Measurements from ENCODE around the gene PDHA2. TPM values are rescaled to one million over a fixed set of nuclear protein-coding genes. Genes with fewer than 3 reads are reported as not detected.

PDHA2 gene
- total RNA-seq, 6 experiments from 2014 or later: not detected

- DNase-seq: no peak
- Mint-ChIP-seq H3K4me3 (no peak overlapping the region), H3K9me3 (peaks cover 42% of the 10 kb centered on the region), H3K27me3 (ENCODE audit: insufficient read depth) (no peaks in the 10 kb centered on the region), H3K27ac (no peak overlapping the region), H3K4me1 (ENCODE audit: low read depth) (no peaks in the 10 kb centered on the region), H3K36me3 (ENCODE audit: low read depth) (no peaks in the 10 kb centered on the region)
- TF ChIP-seq CTCF (IDR thresholded peaks at IDR 0.05): no peak
Observed at GRCh38 chr4:95887551-95887950, 47.7 kb downstream of the PDHA2 start.

DNA sequence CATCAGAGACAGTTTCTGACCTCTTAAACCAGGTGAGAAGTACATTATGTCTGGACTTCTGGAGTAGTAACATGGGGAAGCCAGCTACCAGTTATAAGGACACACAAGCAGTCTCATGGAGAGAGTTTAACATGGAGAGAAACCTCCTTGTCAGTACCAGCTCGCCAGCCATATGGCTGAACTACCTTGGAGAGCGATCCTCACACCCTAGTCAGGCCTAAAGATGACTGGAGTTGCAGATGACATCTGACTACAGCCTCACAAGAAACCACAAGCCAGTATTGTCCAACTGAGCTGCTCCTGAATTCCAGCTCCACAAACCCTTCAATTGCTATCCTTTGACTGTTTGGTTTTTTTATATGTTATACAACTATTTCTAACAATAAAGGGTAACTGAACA lies 49.8 kb downstream of the PDHA2 start:
- Mint-ChIP-seq H3K4me1 (ENCODE audit: low read depth) (no peaks in the 10 kb centered on the region), H3K4me3 (no peak overlapping the region), H3K27me3 (ENCODE audit: insufficient read depth) (no peaks in the 10 kb centered on the region), H3K27ac (no peak overlapping the region), H3K36me3 (ENCODE audit: low read depth) (no peaks in the 10 kb centered on the region), H3K9me3 (peaks cover 28% of the 10 kb centered on the region)
- no peak for TF ChIP-seq CTCF (IDR thresholded peaks at IDR 0.05)
- no peak for DNase-seq
